Measurements from ENCODE around the gene SERPINA12.

The SERPINA12 gene

GRCh38 chr14:94505641-94506040 lies 3.6 kb downstream of the SERPINA12 start:
- TF ChIP-seq CTCF (conservative IDR thresholded peaks at IDR 0.05; ENCODE audit: low read depth, low read length), result no peak
- no peak for DNase-seq (ENCODE audit: low read depth)
- no peak overlapping the region for H3K4me3 ChIP-seq (ENCODE audit: low read length)

- TF ChIP-seq CTCF (conservative IDR thresholded peaks at IDR 0.05; ENCODE audit: low read depth, low read length), result no peak
- H3K4me3 ChIP-seq (ENCODE audit: low read length), result no peak overlapping the region
- no peak for DNase-seq (ENCODE audit: low read depth)
Observed at GRCh38 chr14:94505206-94505605, 4.1 kb downstream of the SERPINA12 start.

GRCh38 chr14:94501588-94502516 lies 7.4 kb downstream of the SERPINA12 start:
- no peak overlapping the region for H3K4me3 ChIP-seq (ENCODE audit: low read length)
- DNase-seq (ENCODE audit: low read depth), result no peak
- TF ChIP-seq CTCF (conservative IDR thresholded peaks at IDR 0.05; ENCODE audit: low read depth, low read length), result no peak

GRCh38 chr14:94500264-94500663 lies 9.0 kb downstream of the SERPINA12 start:
- DNase-seq (ENCODE audit: low read depth), result no peak
- TF ChIP-seq CTCF (conservative IDR thresholded peaks at IDR 0.05; ENCODE audit: low read depth, low read length), result no peak
- no peak overlapping the region for H3K4me3 ChIP-seq (ENCODE audit: low read length)

- no peak for TF ChIP-seq CTCF (conservative IDR thresholded peaks at IDR 0.05; ENCODE audit: low read depth, low read length)
- H3K4me3 ChIP-seq (ENCODE audit: low read length), result no peak overlapping the region
- DNase-seq (ENCODE audit: low read depth), result no peak
Observed at GRCh38 chr14:94499673-94500072, 9.6 kb downstream of the SERPINA12 start.

GRCh38 chr14:94498215-94498614 lies 11.1 kb downstream of the SERPINA12 start:
- no peak overlapping the region for H3K4me3 ChIP-seq (ENCODE audit: low read length)
- no peak for DNase-seq (ENCODE audit: low read depth)
- TF ChIP-seq CTCF (conservative IDR thresholded peaks at IDR 0.05; ENCODE audit: low read depth, low read length), result no peak

- no peak for TF ChIP-seq CTCF (conservative IDR thresholded peaks at IDR 0.05; ENCODE audit: low read depth, low read length)
- DNase-seq (ENCODE audit: low read depth), result no peak
- H3K4me3 ChIP-seq (ENCODE audit: low read length), result no peak overlapping the region
Observed at GRCh38 chr14:94494085-94494484, 15.2 kb downstream of the SERPINA12 start.

Measured in retinal pigment epithelial cell (primary cell).